MM.1S (cell line): ENCODE data around the gene BROX.

Experiments used
- DNase-seq: peaks from one replicate; pipeline ENCODE4 v3.0.0-alpha.2; 2015
- H2AFZ ChIP-seq: fragments of 300-600 bp; sonication (generic); 2 replicates; pipeline ENCODE4 v1.6.0; 2016; ENCODE audit warnings: antibody characterized with exemption, low read length
- H3F3A ChIP-seq: fragments of 300-600 bp; sonication (generic); 2 replicates; pipeline ENCODE4 v1.6.1; 2016; ENCODE audit warnings: mild to moderate bottlenecking, antibody characterized with exemption, low read length, moderate library complexity, mixed read lengths; ENCODE audit not compliant: insufficient read depth
- H3K27ac ChIP-seq: fragments of 300-600 bp; sonication (generic); 2 replicates; pipeline ENCODE4 v1.5.1; 2016; ENCODE audit warnings: mild to moderate bottlenecking, low read length
- H3K27me3 ChIP-seq: fragments of 300-600 bp; sonication (generic); replicated peaks from 2 replicates; pipeline ENCODE4 v1.6.0; 2016; ENCODE audit warnings: low read length; ENCODE audit not compliant: insufficient read depth
- H3K36me3 ChIP-seq: fragments of 300-600 bp; sonication (generic); replicated peaks from 2 replicates; pipeline ENCODE4 v1.6.1; 2016; ENCODE audit warnings: mild to moderate bottlenecking, low read length, mixed read lengths; ENCODE audit not compliant: insufficient read depth
- H3K4me1 ChIP-seq: fragments of 300-600 bp; sonication (generic); 2 replicates; pipeline ENCODE4 v1.6.1; 2016; ENCODE audit warnings: low read length, mixed read lengths
- H3K4me2 ChIP-seq: fragments of 300-600 bp; sonication (generic); 2 replicates; pipeline ENCODE4 v1.6.0; 2016; ENCODE audit warnings: low read depth, low read length
- H3K4me3 ChIP-seq: fragments of 300-600 bp; sonication (generic); 2 replicates; pipeline ENCODE4 v1.5.1; 2016; ENCODE audit warnings: low read length, mixed read lengths
- H3K79me2 ChIP-seq: fragments of 300-600 bp; sonication (generic); 2 replicates; pipeline ENCODE4 v1.6.1; 2016; ENCODE audit warnings: mixed run types, low read length, mixed read lengths
- H3K9ac ChIP-seq: fragments of 300-600 bp; sonication (generic); 2 replicates; pipeline ENCODE4 v1.6.1; 2016; ENCODE audit warnings: low read length, mixed read lengths
- H3K9me2 ChIP-seq: fragments of 300-600 bp; sonication (generic); replicated peaks from 2 replicates; pipeline ENCODE4 v1.6.1; 2016; ENCODE audit warnings: mild to moderate bottlenecking, low read length, mixed read lengths; ENCODE audit not compliant: insufficient read depth
- H3K9me3 ChIP-seq: fragments of 300-600 bp; sonication (generic); replicated peaks from 2 replicates; pipeline ENCODE4 v1.6.1; 2016; ENCODE audit warnings: mild to moderate bottlenecking, low read length, mixed read lengths; ENCODE audit not compliant: insufficient read depth
- H4K20me1 ChIP-seq: fragments of 300-600 bp; sonication (generic); 2 replicates; pipeline ENCODE4 v1.6.1; 2016; ENCODE audit warnings: mild to moderate bottlenecking, low read length, moderate library complexity, mixed read lengths; ENCODE audit not compliant: insufficient read depth
- EZH2 ChIP-seq: fragments of 300-600 bp; sonication (generic); optimal IDR thresholded peaks from 2 replicates; pipeline ENCODE3; 2017; ENCODE audit warnings: low read depth, mild to moderate bottlenecking, antibody characterized with exemption, low read length, mixed read lengths
- EZH2phosphoT487 ChIP-seq: fragments of 300-600 bp; sonication (generic); IDR thresholded peaks from 2 replicates; pipeline ENCODE4 v1.6.1; 2018; ENCODE audit warnings: antibody characterized with exemption, low read length
- TF ChIP-seq, protein P1 (sequence below): fragments of 300-600 bp; sonication (generic); IDR thresholded peaks from 2 replicates; pipeline ENCODE4 v1.5.1; 2016; ENCODE audit warnings: antibody characterized with exemption, low read length, mixed read lengths

BROX gene

DNA sequence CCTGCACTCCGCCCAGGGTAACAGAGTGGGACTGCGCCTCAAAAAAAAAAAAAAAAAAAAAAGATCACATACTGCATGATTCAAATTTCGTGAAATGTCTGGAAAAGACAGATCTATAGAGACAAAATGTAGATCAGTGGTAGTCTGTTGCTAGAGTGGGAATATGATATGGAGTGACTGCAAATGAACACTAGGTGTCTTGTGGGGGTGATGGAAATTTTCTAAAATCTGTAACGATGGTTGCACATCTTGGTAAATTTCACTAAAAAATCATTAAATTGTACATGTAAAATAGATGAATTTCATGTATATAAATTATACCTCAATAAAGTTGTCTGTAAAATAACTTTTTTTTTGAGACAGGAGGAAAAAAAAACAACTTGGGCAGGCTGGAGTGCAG lies 5.5 kb upstream of the BROX start:
- Histone ChIP-seq H3K9ac (no peak overlapping the region), H3F3A (peaks cover 7% of the 10 kb centered on the region), H3K27ac (no peak overlapping the region), H4K20me1 (no peaks in the 10 kb centered on the region), H3K9me3 (no peaks in the 10 kb centered on the region), H3K27me3 (no peaks in the 10 kb centered on the region), H2AFZ (no peak overlapping the region), H3K9me2 (no peaks in the 10 kb centered on the region), H3K4me1 (peaks cover 3% of the 10 kb centered on the region), H3K36me3 (no peaks in the 10 kb centered on the region), H3K79me2 (peaks cover 62% of the 10 kb centered on the region), H3K4me3 (no peak overlapping the region), H3K4me2 (no peak overlapping the region)
- DNase-seq = no peak
- TF ChIP-seq, protein P1, sequence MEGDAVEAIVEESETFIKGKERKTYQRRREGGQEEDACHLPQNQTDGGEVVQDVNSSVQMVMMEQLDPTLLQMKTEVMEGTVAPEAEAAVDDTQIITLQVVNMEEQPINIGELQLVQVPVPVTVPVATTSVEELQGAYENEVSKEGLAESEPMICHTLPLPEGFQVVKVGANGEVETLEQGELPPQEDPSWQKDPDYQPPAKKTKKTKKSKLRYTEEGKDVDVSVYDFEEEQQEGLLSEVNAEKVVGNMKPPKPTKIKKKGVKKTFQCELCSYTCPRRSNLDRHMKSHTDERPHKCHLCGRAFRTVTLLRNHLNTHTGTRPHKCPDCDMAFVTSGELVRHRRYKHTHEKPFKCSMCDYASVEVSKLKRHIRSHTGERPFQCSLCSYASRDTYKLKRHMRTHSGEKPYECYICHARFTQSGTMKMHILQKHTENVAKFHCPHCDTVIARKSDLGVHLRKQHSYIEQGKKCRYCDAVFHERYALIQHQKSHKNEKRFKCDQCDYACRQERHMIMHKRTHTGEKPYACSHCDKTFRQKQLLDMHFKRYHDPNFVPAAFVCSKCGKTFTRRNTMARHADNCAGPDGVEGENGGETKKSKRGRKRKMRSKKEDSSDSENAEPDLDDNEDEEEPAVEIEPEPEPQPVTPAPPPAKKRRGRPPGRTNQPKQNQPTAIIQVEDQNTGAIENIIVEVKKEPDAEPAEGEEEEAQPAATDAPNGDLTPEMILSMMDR = peak; percentile 22
- no peak for TF ChIP-seq EZH2phosphoT487
- TF ChIP-seq EZH2 = no peak

DNA sequence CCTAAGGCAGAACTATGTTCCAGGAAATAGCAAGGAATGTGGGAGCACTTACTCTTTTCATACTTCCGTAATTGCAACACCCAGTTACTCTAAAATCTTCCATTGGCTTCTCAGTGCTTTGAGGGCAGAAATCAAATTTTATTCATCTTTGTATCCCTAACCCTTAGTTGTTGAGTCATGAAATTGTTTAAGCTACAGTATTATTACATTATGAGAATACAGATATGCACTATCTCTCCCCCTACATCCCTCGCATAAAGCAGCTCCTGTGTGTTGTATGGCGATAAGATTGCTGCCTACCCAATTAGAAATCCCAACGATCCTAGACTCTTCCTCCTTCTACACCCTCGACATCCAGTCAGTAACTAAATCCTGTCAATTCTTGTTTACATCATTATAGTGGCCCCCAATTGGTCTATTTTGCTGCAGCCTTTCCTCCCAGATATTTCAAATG lies 2.6 kb upstream of the BROX start:
- TF ChIP-seq, protein P1 = no peak
- TF ChIP-seq EZH2phosphoT487 (no peak), EZH2 (no peak)
- H3K9me2 ChIP-seq = no peaks in the 10 kb centered on the region
- no peaks in the 10 kb centered on the region for H3K36me3 ChIP-seq
- H3K4me3 ChIP-seq = no peak overlapping the region
- H3K9me3 ChIP-seq = no peaks in the 10 kb centered on the region
- DNase-seq = no peak
- H2AFZ ChIP-seq = no peak overlapping the region
- peaks cover 22% of the 10 kb centered on the region for H3F3A ChIP-seq
- H3K9ac ChIP-seq = no peak overlapping the region
- no peak overlapping the region for H3K27ac ChIP-seq
- H3K4me1 ChIP-seq = peaks cover 3% of the 10 kb centered on the region
- H4K20me1 ChIP-seq = no peaks in the 10 kb centered on the region
- H3K79me2 ChIP-seq = peaks cover 76% of the 10 kb centered on the region
- no peak overlapping the region for H3K4me2 ChIP-seq
- H3K27me3 ChIP-seq = no peaks in the 10 kb centered on the region

DNA sequence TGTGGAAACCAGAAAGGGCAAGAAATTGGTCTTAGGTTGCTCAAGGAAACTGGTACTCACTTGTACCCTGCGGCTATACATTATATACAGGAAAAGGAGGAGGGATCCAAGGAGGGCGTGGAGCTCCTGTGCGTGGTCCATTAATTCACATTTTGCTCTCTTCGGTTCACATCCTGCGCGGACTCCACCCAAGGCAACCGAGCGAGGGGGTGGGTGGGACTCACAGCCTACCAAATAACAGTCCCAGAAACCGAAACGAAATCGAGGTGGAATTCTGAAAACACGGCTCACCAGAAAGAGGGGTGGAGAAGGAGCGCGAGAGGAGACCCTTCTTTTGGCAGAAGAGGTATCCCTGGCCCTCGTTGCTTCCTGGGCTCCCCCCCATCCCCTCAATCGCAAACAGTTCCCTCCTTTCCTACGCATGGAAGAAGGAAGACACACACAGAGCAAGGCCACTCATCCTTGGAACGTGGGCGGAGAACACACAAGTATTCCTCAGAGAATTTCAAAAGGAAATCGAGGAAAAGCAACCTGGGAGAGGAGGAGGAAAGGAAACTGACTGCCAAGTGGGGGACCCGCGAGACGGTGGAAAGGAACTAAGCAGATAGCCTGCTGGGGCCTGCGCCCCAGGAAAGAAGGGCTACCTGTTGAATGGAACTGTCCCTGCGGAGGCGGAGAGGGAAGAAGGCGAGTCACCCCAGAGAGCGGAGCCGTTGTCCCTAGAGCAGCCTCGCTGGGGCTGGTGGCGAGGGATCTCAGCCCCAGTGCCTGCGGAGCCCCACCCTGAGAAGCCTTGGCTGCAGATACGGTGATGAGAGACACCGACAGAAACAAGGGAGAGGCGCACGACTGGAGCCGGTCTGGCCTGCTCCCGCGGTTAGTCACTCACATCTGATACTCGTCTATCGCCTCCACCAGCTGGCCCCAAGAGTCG lies 778 bp upstream of the BROX start:
- peaks cover 3% of the 10 kb centered on the region for H3K4me1 ChIP-seq
- H3K36me3 ChIP-seq = no peaks in the 10 kb centered on the region
- H3K27ac ChIP-seq = peak overlapping the region; percentile 62
- H3K9ac ChIP-seq = peak overlapping the region; percentile 61
- no peaks in the 10 kb centered on the region for H3K9me3 ChIP-seq
- H3K27me3 ChIP-seq = no peaks in the 10 kb centered on the region
- peak overlapping the region; percentile 93 for H2AFZ ChIP-seq
- H3K9me2 ChIP-seq = no peaks in the 10 kb centered on the region
- peak overlapping the region; percentile 63 for H3K4me2 ChIP-seq
- TF ChIP-seq, protein P1 = no peak
- TF ChIP-seq EZH2 (no peak), EZH2phosphoT487 (no peak)
- peaks cover 22% of the 10 kb centered on the region for H3F3A ChIP-seq
- H4K20me1 ChIP-seq = no peaks in the 10 kb centered on the region
- H3K79me2 ChIP-seq = peaks cover 66% of the 10 kb centered on the region
- peak overlapping the region; percentile 85 for H3K4me3 ChIP-seq
- peak; percentile 74 for DNase-seq
